IPS-18a (cell line): ENCODE data around the gene IGFL2.
"Not testable (repeated sequence)": the region's sequence is repeated elsewhere in the genome, so short reads cannot be mapped to it uniquely, and the experiment has no call there.

Experiments used
- H3K27ac ChIP-seq: one replicate; pipeline ENCODE4 v1.5.1; 2013; ENCODE audit warnings: low read length
- H3K27me3 ChIP-seq: one replicate; pipeline ENCODE4 v1.6.1; 2013; ENCODE audit warnings: mild to moderate bottlenecking, low read length; ENCODE audit not compliant: control insufficient read depth, insufficient read depth
- H3K36me3 ChIP-seq: one replicate; pipeline ENCODE4 v1.6.1; 2013; ENCODE audit warnings: low read depth, low read length; ENCODE audit not compliant: control insufficient read depth
- H3K4me1 ChIP-seq: one replicate; pipeline ENCODE4 v1.6.1; 2013; ENCODE audit warnings: low read depth, low read length; ENCODE audit not compliant: control insufficient read depth
- H3K4me3 ChIP-seq: one replicate; pipeline ENCODE4 v1.5.1; 2013; ENCODE audit warnings: low read length
- H3K9ac ChIP-seq: one replicate; pipeline ENCODE4 v1.6.1; 2013; ENCODE audit warnings: mild to moderate bottlenecking, low read length, moderate library complexity
- H3K9me3 ChIP-seq: one replicate; pipeline ENCODE4 v1.6.1; 2013; ENCODE audit warnings: low read depth, low read length; ENCODE audit not compliant: control insufficient read depth

The IGFL2 gene

GRCh38 chr19:46144756-46145155 is 3.3 kb upstream of the IGFL2 start:
- Histone ChIP-seq H3K36me3 (no peaks in the 10 kb centered on the region), H3K9ac (no peak overlapping the region), H3K9me3 (no peaks in the 10 kb centered on the region), H3K27me3 (no peaks in the 10 kb centered on the region), H3K4me3 (no peak overlapping the region), H3K27ac (no peak overlapping the region), H3K4me1 (no peaks in the 10 kb centered on the region)

- H3K9ac ChIP-seq: no peak overlapping the region
- no peaks in the 10 kb centered on the region for H3K27me3 ChIP-seq
Observed at GRCh38 chr19:46147166-46147740, 785 bp upstream of the IGFL2 start.

GRCh38 chr19:46150606-46151005 is 2.6 kb downstream of the IGFL2 start:
- Histone ChIP-seq H3K9ac (no peak overlapping the region), H3K4me3 (no peak overlapping the region), H3K4me1 (no peaks in the 10 kb centered on the region), H3K27ac (no peak overlapping the region), H3K36me3 (no peaks in the 10 kb centered on the region), H3K9me3 (no peaks in the 10 kb centered on the region), H3K27me3 (no peaks in the 10 kb centered on the region)

More at GRCh38 chr19:46147166-46147740, 785 bp upstream of the IGFL2 start:
- Histone ChIP-seq H3K9me3 (no peaks in the 10 kb centered on the region), H3K4me1 (no peaks in the 10 kb centered on the region), H3K36me3 (no peaks in the 10 kb centered on the region), H3K4me3 (no peak overlapping the region), H3K27ac (no peak overlapping the region)

GRCh38 chr19:46155237-46155636 is 7.2 kb downstream of the IGFL2 start:
- H3K4me1 ChIP-seq: no peaks in the 10 kb centered on the region
- no peaks in the 10 kb centered on the region for H3K36me3 ChIP-seq
- H3K9ac ChIP-seq: no peak overlapping the region
- H3K27me3 ChIP-seq: no peaks in the 10 kb centered on the region
- no peaks in the 10 kb centered on the region for H3K9me3 ChIP-seq
- H3K4me3 ChIP-seq: no peak overlapping the region
- no peak overlapping the region for H3K27ac ChIP-seq

- Histone ChIP-seq H3K4me3 (no peak overlapping the region), H3K36me3 (no peaks in the 10 kb centered on the region), H3K4me1 (no peaks in the 10 kb centered on the region), H3K9me3 (no peaks in the 10 kb centered on the region), H3K27ac (no peak overlapping the region), H3K27me3 (no peaks in the 10 kb centered on the region), H3K9ac (no peak overlapping the region)
Observed at GRCh38 chr19:46159418-46160232, 11.6 kb downstream of the IGFL2 start.

GRCh38 chr19:46160233-46160775 is 12.3 kb downstream of the IGFL2 start:
- Histone ChIP-seq H3K27ac (no peak overlapping the region), H3K36me3 (no peaks in the 10 kb centered on the region), H3K4me3 (no peak overlapping the region), H3K9ac (no peak overlapping the region), H3K4me1 (no peaks in the 10 kb centered on the region), H3K27me3 (no peaks in the 10 kb centered on the region), H3K9me3 (no peaks in the 10 kb centered on the region)

GRCh38 chr19:46161642-46162257 is 13.7 kb downstream of the IGFL2 start:
- H3K4me3 ChIP-seq, H3K9me3 ChIP-seq, H3K27ac ChIP-seq, H3K4me1 ChIP-seq, H3K9ac ChIP-seq, H3K36me3 ChIP-seq, H3K27me3 ChIP-seq: not testable (repeated sequence)

GRCh38 chr19:46162731-46163130 is 14.7 kb downstream of the IGFL2 start:
- Histone ChIP-seq H3K36me3 (no peaks in the 10 kb centered on the region), H3K4me3 (no peak overlapping the region), H3K9me3 (no peaks in the 10 kb centered on the region), H3K9ac (no peak overlapping the region), H3K27me3 (no peaks in the 10 kb centered on the region), H3K27ac (no peak overlapping the region), H3K4me1 (no peaks in the 10 kb centered on the region)

- Histone ChIP-seq H3K36me3 (no peaks in the 10 kb centered on the region), H3K27me3 (no peaks in the 10 kb centered on the region), H3K4me1 (no peaks in the 10 kb centered on the region), H3K9ac (no peak overlapping the region), H3K27ac (no peak overlapping the region), H3K4me3 (no peak overlapping the region), H3K9me3 (peaks cover 6% of the 10 kb centered on the region)
Observed at GRCh38 chr19:46173886-46174480, 25.9 kb downstream of the IGFL2 start.

GRCh38 chr19:46176116-46176860 is 28.2 kb downstream of the IGFL2 start:
- Histone ChIP-seq H3K36me3 (no peaks in the 10 kb centered on the region), H3K27ac (no peak overlapping the region), H3K4me1 (no peaks in the 10 kb centered on the region), H3K9ac (no peak overlapping the region), H3K4me3 (no peak overlapping the region), H3K27me3 (no peaks in the 10 kb centered on the region), H3K9me3 (peaks cover 3% of the 10 kb centered on the region)
